Cerebellar nuclear complex (tissue), 1 donor: ENCODE measurements around the gene CSF1.
A peak's percentile ranks its signal among the peaks of the same experiment; 100 is the strongest.
"Not testable (repeated sequence)": the region's sequence is repeated elsewhere in the genome, so short reads cannot be mapped to it uniquely, and the experiment has no call there.

Source experiments
- DNase-seq, 2 experiments: peaks; one replicate each; lab custom pipeline; 2025; lab: John Stamatoyannopoulos, UW

CSF1 gene

DNA sequence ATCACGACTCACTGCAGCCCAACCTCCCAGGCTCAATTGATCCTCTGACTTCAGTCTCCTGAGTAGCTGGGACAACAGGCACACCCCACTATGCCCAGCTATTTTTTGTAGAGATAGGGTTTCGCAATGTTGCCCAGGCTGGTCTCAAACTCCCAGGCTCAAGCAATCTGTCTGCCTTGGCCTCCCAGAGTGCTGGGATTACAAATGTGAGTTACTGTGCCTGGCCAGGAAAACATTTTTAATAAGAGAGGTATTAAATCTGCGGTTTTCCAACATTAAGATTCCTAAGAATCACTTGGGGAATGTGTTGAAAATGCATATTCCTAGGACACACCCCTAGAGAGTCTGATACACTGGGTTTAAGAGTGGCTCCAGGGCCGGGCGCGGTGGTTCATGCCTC is 8.7 kb downstream of the CSF1 start:
- no peak for DNase-seq

DNA sequence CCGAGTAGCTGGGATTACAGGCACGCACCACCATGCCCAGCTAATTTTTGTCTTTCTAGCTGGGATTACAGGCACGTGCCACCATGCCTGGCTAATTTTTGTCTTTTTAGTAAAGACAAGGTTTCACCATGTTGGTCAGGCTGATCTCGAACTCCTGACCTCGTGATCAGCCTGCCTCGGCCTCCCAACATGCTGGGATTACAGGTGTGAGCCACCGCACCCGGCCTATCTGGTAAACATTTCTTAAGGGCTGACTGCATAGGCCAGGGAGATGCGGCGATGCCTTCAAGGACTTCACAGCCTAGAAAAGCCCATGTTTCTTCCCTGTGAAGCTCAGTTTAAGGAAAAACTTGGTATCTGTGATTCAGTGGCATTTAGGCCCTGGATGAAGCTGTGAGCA is 9.7 kb downstream of the CSF1 start:
- not testable (repeated sequence) for DNase-seq

DNA sequence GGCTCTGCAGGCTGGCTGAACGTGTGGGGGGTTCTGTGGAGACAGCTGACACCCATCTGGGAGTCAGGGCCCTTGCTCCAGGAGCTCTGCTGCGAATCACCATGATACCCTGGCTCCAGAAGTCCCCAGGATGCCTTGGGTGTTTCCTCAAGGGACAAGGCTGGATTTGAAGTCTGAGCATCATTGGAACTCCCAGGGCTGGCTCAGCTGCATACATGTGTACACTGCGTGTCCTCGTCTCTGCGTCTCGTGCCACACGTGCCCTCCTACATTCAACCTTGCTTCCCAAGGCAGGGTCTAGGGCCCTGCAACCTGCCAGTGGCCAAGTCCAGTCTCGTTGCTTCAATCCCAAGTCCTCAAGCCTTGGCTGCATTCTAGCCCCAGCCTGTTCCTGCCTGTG is 11.7 kb downstream of the CSF1 start:
- DNase-seq: no peak

DNA sequence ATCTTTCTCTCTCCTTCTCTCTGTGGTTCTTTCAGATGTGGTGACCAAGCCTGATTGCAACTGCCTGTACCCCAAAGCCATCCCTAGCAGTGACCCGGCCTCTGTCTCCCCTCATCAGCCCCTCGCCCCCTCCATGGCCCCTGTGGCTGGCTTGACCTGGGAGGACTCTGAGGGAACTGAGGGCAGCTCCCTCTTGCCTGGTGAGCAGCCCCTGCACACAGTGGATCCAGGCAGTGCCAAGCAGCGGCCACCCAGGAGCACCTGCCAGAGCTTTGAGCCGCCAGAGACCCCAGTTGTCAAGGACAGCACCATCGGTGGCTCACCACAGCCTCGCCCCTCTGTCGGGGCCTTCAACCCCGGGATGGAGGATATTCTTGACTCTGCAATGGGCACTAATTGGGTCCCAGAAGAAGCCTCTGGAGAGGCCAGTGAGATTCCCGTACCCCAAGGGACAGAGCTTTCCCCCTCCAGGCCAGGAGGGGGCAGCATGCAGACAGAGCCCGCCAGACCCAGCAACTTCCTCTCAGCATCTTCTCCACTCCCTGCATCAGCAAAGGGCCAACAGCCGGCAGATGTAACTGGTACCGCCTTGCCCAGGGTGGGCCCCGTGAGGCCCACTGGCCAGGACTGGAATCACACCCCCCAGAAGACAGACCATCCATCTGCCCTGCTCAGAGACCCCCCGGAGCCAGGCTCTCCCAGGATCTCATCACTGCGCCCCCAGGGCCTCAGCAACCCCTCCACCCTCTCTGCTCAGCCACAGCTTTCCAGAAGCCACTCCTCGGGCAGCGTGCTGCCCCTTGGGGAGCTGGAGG is 12.7 kb downstream of the CSF1 start:
- DNase-seq: no peak

DNA sequence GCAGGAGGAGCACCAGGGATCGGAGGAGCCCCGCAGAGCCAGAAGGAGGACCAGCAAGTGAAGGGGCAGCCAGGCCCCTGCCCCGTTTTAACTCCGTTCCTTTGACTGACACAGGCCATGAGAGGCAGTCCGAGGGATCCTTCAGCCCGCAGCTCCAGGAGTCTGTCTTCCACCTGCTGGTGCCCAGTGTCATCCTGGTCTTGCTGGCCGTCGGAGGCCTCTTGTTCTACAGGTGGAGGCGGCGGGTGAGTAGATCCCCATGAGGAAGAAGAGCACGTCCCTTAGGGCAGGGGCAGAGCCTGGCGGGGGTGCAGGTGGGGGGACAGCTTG is 13.3 kb downstream of the CSF1 start:
- DNase-seq: no peak

DNA sequence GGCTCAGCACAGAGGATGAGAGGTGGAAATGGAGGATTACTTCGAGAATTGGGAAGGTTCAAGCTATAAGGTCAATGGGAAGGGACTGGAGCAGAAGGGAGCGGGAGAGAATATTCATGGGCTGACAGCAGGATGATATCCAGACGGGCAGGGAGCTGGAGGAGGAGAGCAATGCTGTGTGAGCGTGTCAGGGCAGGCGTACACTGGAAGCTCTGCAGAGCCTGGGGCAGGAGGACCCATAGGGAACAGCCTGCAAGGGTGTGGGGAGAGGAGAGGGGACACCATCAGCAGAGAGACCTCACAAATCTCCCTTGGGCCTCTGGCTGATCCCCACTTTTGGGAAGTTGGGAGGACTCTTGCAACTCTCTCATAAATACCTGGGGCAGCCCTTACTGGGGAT is 13.7 kb downstream of the CSF1 start:
- DNase-seq: no peak

DNA sequence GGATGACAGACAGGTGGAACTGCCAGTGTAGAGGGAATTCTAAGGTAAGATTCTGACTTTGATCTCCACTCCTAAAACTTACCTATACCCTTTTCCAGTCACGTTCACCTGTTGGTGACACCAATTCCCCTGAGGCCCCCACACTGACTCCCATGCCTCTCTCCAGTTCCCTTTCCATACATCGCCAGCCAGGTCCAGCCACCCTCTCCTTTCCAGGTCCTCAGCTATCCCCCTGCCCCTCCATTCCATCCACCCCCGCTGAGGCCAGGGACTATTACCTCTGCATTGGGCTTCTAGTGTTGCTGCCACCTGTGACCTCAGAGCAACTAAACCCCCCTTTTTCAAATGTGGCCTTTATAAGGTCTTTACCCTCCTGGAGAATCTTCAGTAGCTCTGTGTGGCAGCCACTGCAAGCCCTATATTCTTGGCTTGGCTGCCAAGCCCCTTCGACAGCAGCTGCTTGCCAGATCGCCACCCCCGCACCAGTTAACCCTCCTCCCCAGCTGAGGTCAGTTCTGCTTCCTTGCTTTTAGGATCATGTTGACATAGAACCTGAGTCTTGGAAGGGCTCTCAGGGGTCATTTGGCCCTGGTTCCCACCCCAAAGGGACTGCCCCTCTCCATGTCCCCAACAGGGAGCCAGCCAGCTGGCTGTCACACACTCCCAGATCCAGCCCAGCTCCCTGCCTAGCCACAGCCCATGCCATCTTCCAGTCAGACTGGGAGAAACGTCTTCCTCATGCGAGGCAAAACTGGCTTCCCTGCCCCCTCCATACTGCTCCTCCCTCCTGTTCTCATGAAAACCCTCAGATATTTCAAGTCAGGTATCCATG is 14.7 kb downstream of the CSF1 start:
- no peak for DNase-seq

DNA sequence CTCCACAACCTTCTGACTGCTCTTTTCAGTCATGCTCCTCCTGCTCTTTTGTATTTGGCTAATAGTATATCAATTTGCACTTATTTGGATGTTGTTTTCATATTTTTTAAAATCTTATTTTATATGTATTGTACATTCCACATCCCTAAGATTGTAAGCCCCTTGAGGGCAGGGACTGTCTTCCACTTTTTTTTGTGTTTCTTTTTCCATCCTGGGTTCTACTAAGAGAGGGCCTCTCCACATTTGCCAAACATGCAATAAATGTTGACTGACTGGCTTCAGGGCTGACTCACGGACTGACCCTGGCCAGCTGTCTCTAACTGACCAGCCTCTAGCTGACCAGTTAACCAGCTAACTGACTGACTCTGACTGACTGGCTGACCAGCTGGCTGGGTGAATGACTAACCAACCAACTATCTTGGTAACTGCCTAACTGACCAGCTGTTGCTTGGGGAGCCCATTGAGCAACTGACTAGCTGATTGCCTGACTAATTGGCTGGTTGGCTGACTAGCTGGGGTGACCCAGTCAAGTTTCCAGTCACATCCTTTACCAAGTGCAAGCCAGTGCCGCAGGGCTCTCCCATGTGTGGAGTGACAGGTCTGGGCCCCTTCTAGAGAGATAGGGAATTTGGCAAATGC is 16.1 kb downstream of the CSF1 start:
- no peak for DNase-seq

DNA sequence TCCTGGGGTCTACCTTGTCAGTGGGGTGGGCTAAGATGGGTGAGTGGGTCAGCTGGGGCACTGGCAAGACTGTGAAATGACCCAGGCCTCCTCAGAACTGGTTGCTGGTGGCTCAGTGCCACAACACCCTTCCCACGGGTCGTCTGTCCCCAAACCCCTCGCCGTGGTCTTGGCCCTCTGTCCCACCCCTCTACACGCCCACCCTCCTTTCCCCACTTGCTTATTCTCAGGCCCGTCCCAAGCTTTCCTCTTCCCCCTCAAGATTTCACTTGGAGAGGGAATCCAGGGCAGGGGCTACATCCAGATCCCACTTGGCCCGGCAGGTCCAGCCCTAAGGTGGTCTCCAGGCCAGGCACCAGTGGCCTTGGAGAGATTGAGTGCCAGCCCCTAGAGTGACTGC is 16.7 kb downstream of the CSF1 start:
- DNase-seq: no peak

DNA sequence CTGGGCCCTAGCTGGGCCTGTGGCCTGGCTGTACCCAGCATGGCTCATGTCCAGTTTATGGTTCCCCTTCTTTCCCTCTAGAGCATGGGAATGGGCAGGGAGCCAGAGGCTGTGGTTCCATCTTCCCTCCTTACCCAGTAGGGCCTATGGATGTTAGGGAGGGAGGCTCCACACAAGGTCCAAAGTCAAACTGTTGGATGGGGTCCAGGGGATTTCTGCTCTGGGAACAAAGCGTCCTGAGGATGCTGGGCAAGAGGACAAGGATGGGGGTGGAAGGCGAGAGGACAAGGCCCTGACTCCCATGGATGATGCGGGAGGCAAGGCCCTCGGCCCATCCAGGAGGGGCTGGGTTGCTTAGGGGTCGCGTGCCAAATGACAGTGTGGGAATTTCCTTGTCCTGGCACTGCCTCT is 17.3 kb downstream of the CSF1 start:
- no peak for DNase-seq

DNA sequence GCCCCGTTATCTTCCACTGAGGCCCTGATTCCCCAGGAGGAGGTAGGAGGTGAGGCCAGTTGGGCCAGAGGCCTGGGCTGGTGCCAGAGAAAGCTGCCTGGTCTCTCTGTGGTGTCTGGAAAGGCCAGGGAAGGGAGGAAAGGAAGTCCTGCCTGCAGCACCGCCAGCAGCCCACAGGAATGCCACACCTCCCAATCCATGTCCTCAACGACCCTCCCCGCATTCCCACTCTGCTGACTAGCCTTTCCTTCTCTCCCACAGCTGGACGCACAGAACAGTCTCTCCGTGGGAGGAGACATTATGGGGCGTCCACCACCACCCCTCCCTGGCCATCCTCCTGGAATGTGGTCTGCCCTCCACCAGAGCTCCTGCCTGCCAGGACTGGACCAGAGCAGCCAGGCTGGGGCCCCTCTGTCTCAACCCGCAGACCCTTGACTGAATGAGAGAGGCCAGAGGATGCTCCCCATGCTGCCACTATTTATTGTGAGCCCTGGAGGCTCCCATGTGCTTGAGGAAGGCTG is 18.0 kb downstream of the CSF1 start:
- no peak for DNase-seq

DNA sequence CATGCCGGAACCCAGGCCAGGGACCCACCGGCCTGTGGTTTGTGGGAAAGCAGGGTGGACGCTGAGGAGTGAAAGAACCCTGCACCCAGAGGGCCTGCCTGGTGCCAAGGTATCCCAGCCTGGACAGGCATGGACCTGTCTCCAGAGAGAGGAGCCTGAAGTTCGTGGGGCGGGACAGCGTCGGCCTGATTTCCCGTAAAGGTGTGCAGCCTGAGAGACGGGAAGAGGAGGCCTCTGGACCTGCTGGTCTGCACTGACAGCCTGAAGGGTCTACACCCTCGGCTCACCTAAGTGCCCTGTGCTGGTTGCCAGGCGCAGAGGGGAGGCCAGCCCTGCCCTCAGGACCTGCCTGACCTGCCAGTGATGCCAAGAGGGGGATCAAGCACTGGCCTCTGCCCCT is 18.5 kb downstream of the CSF1 start:
- DNase-seq: no peak

DNA sequence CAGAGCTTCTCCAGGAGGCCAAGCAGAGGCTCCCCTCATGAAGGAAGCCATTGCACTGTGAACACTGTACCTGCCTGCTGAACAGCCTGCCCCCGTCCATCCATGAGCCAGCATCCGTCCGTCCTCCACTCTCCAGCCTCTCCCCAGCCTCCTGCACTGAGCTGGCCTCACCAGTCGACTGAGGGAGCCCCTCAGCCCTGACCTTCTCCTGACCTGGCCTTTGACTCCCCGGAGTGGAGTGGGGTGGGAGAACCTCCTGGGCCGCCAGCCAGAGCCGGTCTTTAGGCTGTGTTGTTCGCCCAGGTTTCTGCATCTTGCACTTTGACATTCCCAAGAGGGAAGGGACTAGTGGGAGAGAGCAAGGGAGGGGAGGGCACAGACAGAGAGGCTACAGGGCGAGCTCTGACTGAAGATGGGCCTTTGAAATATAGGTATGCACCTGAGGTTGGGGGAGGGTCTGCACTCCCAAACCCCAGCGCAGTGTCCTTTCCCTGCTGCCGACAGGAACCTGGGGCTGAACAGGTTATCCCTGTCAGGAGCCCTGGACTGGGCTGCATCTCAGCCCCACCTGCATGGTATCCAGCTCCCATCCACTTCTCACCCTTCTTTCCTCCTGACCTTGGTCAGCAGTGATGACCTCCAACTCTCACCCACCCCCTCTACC is 19.1 kb downstream of the CSF1 start:
- DNase-seq: no peak

DNA sequence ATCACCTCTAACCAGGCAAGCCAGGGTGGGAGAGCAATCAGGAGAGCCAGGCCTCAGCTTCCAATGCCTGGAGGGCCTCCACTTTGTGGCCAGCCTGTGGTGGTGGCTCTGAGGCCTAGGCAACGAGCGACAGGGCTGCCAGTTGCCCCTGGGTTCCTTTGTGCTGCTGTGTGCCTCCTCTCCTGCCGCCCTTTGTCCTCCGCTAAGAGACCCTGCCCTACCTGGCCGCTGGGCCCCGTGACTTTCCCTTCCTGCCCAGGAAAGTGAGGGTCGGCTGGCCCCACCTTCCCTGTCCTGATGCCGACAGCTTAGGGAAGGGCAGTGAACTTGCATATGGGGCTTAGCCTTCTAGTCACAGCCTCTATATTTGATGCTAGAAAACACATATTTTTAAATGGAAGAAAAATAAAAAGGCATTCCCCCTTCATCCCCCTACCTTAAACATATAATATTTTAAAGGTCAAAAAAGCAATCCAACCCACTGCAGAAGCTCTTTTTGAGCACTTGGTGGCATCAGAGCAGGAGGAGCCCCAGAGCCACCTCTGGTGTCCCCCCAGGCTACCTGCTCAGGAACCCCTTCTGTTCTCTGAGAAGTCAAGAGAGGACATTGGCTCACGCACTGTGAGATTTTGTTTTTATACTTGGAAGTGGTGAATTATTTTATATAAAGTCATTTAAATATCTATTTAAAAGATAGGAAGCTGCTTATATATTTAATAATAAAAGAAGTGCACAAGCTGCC is 19.8 kb downstream of the CSF1 start:
- no peak for DNase-seq

DNA sequence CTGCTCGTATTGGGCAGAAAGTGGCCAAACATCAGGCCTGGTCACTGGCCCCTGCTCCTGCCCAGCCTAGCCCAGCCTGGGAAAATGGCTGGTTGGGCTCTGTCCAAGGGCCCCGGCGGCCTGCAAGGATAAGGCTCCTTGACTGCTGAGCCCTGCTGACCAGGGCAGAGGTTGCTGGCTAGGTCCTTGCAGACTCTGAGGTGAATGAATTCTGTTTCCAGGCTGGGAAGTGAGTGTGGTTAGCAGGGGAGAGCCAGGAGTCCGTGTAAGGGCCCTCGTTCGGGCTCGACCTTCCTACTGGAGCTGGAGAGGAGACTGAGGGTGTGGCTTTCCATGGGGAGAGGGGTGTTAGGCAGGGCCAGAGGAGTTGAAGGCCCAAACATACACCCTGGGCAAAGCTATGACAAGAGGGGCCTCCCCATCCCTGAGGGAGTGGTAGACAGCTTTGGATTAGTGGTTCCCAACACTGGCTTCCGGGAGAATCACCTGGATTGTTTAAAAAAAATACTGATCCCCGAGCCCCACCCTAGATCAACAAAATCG is 20.6 kb downstream of the CSF1 start:
- no peak for DNase-seq

DNA sequence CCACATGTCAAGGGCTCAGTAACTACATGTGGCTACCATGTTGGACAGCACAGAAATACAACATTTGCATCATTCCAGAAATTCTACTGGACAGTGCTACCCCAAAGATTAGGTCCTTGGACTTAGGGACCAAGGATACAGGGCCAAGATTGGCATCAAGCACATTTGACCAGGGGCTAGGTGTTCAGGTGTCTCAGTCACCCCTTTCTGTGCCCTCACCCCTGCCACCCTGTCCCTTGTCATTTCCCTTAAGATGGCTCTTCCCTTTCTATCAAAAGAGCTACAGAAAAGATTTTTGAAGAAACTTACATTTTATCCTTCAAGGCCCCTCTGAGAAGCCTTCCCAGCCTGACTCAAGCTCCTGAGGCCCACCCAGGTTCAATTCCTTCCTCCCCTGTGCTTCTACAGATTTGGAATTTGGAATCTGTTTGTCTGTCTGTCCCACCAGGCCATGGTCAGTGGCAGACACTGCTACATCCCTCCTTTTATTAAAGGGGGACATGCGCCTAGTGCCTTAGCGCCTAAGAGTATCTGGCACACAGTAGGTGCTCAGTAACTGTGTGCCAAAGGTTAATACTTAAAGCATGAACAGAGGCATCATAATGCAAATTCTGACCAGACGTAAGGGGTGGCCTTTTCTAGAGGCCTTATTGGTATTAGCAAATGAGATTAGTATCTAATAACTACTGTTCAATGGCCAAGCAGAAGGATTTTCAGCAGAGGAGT is 21.4 kb downstream of the CSF1 start:
- no peak for DNase-seq

DNA sequence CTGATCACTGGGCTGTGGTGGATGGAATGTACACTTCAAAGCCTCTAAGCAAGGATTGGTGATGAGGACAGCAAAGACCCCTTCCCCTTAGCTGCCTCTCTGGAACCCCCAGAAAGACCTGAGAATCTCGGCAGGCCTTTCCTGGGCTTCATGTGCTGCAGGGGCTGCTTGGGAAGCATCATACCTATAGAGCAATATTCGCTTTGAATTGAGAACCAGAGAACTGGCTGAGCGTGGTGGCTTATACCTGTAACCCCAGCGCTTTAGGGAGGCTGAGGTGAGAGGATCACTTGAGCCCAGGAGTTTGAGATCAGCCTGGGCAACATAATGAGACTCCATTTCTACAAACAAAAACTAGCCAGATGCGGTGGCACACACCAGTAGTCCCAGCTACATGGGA is 22.0 kb downstream of the CSF1 start:
- no peak for DNase-seq

DNA sequence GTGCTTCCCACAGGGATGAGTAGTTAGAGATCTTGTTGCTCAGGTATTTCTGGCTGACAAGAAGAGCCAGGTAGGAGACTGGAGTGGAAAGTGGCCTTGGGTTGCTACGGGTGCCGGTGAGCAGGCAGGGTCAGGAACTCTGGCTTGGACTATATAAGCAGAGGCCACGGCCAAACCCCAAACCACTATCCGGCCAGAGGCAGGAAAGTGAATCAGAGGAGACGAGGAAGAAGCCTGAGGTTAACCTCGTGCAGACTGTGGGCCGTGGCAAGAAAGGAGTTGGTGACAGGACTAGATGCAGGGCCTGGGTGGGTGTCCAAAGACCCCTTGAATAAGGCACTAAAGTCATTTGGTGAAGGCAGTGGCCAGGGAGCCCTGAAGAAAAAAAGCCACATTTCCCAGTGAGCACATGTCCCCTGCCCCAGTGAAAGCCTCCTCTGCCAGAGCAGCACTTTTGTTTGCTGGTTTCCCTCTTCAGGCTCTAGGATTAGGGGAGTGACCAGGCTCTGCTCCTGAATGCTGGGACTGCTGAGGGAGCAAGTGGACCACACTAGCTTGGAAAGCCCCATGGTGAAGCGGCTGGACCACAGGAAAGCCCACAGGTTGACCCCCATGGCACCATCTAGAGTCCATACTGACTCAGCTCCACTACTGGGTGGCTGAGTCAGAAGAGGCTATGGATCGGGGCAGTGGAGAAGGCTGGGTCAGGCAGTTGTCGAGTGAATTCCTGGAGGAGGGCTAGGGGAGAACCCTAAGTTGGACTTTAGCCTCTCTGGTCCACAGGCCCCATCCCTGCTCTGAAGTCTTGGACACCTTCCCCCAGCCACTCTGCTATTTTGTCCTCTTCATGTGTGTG is 23.4 kb downstream of the CSF1 start:
- no peak for DNase-seq

DNA sequence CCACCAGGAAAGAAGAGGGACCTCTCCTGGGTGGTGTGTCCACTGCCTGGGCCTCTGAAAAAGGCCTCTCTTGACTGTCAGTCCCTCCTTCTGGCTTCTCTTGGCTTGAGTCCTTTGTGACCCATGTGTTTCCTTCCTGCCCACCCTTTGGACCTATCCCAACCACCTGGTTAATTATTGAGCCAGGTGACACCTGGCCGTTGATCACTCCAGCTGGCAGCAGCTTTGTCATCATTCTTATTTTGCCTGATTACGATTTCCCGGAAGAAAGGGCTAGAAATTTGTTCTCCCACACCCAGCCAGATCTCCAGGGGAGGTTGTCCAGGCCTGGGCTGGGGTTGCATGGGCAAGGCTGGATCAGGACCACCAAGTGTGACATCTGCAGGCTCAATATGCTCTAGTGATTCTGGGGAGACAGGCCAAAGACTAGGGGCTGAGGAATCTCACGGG is 24.8 kb downstream of the CSF1 start:
- peak; percentile 42 to 82 for DNase-seq

DNA sequence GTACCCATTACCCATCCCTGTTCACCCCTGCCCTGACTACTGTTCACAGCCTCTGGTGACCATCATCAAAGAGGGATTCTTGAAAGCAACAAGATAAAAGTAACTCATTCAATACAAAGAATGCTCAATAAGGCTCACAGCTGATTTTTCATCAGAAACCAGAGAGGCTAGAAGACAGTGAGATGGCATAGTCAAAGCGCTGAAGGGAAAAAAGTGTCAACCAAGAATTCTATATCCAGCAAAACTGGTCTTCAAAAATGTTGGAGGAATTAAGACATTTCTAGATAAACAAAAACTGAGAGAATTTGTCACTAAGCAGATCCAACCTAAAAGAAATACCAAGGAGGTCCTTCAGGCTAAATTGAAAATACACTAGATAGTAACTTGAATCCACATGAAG is 27.1 kb downstream of the CSF1 start:
- DNase-seq: no peak
